A549 (cell line): ENCODE results near the gene C5AR1. TPM values are rescaled to one million over a fixed set of nuclear protein-coding genes. Genes with fewer than 3 reads are reported as not detected.
"Not testable (repeated sequence)": the region's sequence is repeated elsewhere in the genome, so short reads cannot be mapped to it uniquely, and the experiment has no call there.

ENCODE experiments used
- ATAC-seq, 2 experiments: fragments of 200-7000 bp in 1 of 2; fragments of >200 bp in 1 of 2; cut with Nextera tagmentation in 1 of 2; cut with Tn5 transposase in 1 of 2; 3 replicates each; pipeline versions ENCODE4 v1.8.0 to v1.9.1; 2018 to 2020; ENCODE audit warnings: mild to moderate bottlenecking in 1 of 2, moderate library complexity in 1 of 2
- CTCF ChIA-PET: fragments of 300-600 bp; sonication (Branson Sonifier 250); formaldehyde crosslinking; extraction: SDS; loops from one replicate; lab custom pipeline; 2021; ENCODE audit warnings: antibody characterized with exemption, inconsistent platforms; lab: Yijun Ruan, JAX
- POLR2A ChIA-PET: fragments of 350-600 bp; formaldehyde crosslinking; extraction: SDS; loops from one replicate; lab custom pipeline; 2021; ENCODE audit warnings: antibody characterized with exemption, inconsistent platforms; lab: Yijun Ruan, JAX
- DNase-seq, 2 experiments: peaks; one replicate each; pipeline versions ENCODE4 v3.0.0 to v3.0.0-alpha.2; 2011 to 2016; ENCODE audit warnings: low read depth in 1 of 2, low spot score in 1 of 2
- FAIRE-seq: peaks from 2 replicates; lab custom pipeline; 2011; peaks lifted over from hg19 to GRCh38; lab: Jason Lieb, UNC
- H3K27ac ChIP-seq, 2 experiments: fragments of >200 bp; sonication (Bioruptor Twin); formaldehyde crosslinking; 3 replicates each; pipeline ENCODE4 v1.5.1; 2016 to 2017
- H3K4me1 ChIP-seq: fragments of >200 bp; sonication (Bioruptor Twin); formaldehyde crosslinking; 3 replicates; pipeline ENCODE4 v1.6.1; 2016
- H3K4me2 ChIP-seq: fragments of >200 bp; sonication (Bioruptor Twin); formaldehyde crosslinking; 3 replicates; pipeline ENCODE4 v1.6.1; 2016
- H3K4me3 ChIP-seq: fragments of >200 bp; sonication (Bioruptor Twin); formaldehyde crosslinking; 3 replicates; pipeline ENCODE4 v1.5.1; 2016
- H3K9me3 ChIP-seq: fragments of >200 bp; sonication (Bioruptor Twin); formaldehyde crosslinking; 3 replicates; pipeline ENCODE4 v1.6.1; 2016
- BCL3 ChIP-seq: fragments of >200 bp; sonication (Bioruptor Twin); formaldehyde crosslinking; IDR thresholded peaks from 3 replicates; pipeline ENCODE4 v1.6.1; 2016
- BHLHE40 ChIP-seq: IDR thresholded peaks from 2 replicates; pipeline ENCODE4 v1.6.1; 2012; ENCODE audit warnings: low read depth, low read length, inconsistent platforms
- CBX8 ChIP-seq: fragments of 200-600 bp; sonication (generic); IDR thresholded peaks from 2 replicates; pipeline ENCODE4 v1.6.1; 2016
- CEBPB ChIP-seq, 2 experiments: fragments of >200 bp in 1 of 2; sonication (Bioruptor Twin) in 1 of 2; formaldehyde crosslinking in 1 of 2; IDR thresholded peaks; 2 replicates each; pipeline ENCODE4 v1.6.1; 2012 to 2016
- CHD2 ChIP-seq: fragments of 150-350 bp; IDR thresholded peaks from 2 replicates; pipeline ENCODE4 v1.6.1; 2014; ENCODE audit warnings: low read length; ENCODE audit not compliant: partially characterized antibody
- EP300 ChIP-seq, 2 experiments: fragments of >200 bp; sonication (Bioruptor Twin); formaldehyde crosslinking; IDR thresholded peaks; 2 replicates in 1 of 2; 3 replicates in 1 of 2; pipeline ENCODE4 v1.6.1; 2016 to 2017
- FOSL2 ChIP-seq, 2 experiments: fragments of 450-650 bp in 1 of 2; fragments of >200 bp in 1 of 2; sonication (Bioruptor Twin) in 1 of 2; formaldehyde crosslinking; IDR thresholded peaks; 2 replicates each; pipeline versions ENCODE4 v1.5.0 to v1.6.1; 2016 to 2020; ENCODE audit warnings: mild to moderate bottlenecking in 1 of 2, moderate library complexity in 1 of 2
- FOXS1 ChIP-seq: fragments of 250-450 bp; sonication (Bioruptor Pico); IDR thresholded peaks from 2 replicates; pipeline ENCODE4 v1.5.0; 2020; ENCODE audit warnings: mild to moderate bottlenecking, moderate library complexity
- GATA3 ChIP-seq: IDR thresholded peaks from 2 replicates; pipeline ENCODE4 v1.6.1; 2012; ENCODE audit warnings: borderline replicate concordance
- HES2 ChIP-seq: fragments of >200 bp; sonication (Bioruptor Twin); formaldehyde crosslinking; IDR thresholded peaks from 2 replicates; pipeline ENCODE4 v1.6.1; 2016
- HOXA7 ChIP-seq: fragments of 250-450 bp; sonication (Bioruptor Pico); IDR thresholded peaks from 2 replicates; pipeline ENCODE4 v1.5.0; 2020; ENCODE audit warnings: mild to moderate bottlenecking, moderate library complexity
- JUN ChIP-seq, 2 experiments: fragments of >200 bp; sonication (Bioruptor Twin); formaldehyde crosslinking; IDR thresholded peaks; 2 replicates in 1 of 2; 3 replicates in 1 of 2; pipeline ENCODE4 v1.6.1; 2016 to 2017
- KDM5A ChIP-seq: fragments of 200-600 bp; sonication (generic); IDR thresholded peaks from 2 replicates; pipeline ENCODE4 v1.6.1; 2016; ENCODE audit warnings: antibody characterized with exemption, mild to moderate bottlenecking
- MAFK ChIP-seq: fragments of 450-650 bp; IDR thresholded peaks from 2 replicates; pipeline ENCODE4 v1.6.1; 2014; ENCODE audit not compliant: partially characterized antibody
- NFE2L2 ChIP-seq: fragments of 150-350 bp; conservative IDR thresholded peaks from 2 replicates; pipeline ENCODE4 v1.6.1; 2014; ENCODE audit warnings: low read length
- NPAS2 ChIP-seq: fragments of 250-450 bp; sonication (Bioruptor Pico); IDR thresholded peaks from 2 replicates; pipeline ENCODE4 v1.8.0; 2022; ENCODE audit warnings: mild to moderate bottlenecking, moderate library complexity, borderline replicate concordance
- NR3C1 ChIP-seq: fragments of >200 bp; sonication (Bioruptor Twin); formaldehyde crosslinking; IDR thresholded peaks from 3 replicates; pipeline ENCODE4 v1.6.1; 2017
- PBX3 ChIP-seq: IDR thresholded peaks from 2 replicates; pipeline ENCODE4 v1.6.1; 2012
- PHF8 ChIP-seq: fragments of 200-600 bp; sonication (generic); IDR thresholded peaks from 2 replicates; pipeline ENCODE4 v1.6.1; 2016; ENCODE audit warnings: low read depth, mild to moderate bottlenecking, antibody characterized with exemption, moderate library complexity, borderline replicate concordance
- ZFP36 ChIP-seq: fragments of 450-650 bp; IDR thresholded peaks from 2 replicates; pipeline ENCODE4 v1.6.1; 2014; ENCODE audit warnings: borderline replicate concordance; ENCODE audit not compliant: partially characterized antibody
- WGBS: methylation state at CpG from one replicate; pipeline ENCODE4 v1.1.6; 2017; ENCODE audit errors: missing lambda C conversion rate; 5-methylcytosine and 5-hydroxymethylcytosine counted together
- polyA plus RNA-seq, 4 experiments: library from polyadenylated mRNA; depleted of rRNA in 3 of 4; stranded (reverse); fragments of >200 nt; fragmentation: RNase III in 1 of 4; extraction: RNeasy Plus Mini Kit Qiagen cat#74134 plus additional on column Dnase treatment in 1 of 4; gene quantifications; 2 replicates in 3 of 4; 3 replicates in 1 of 4; pipeline ENCODE4 v1.2.3, GENCODE V29; 2011 to 2017

Gene C5AR1
- polyA plus RNA-seq, 2 of the 4 experiments (the other 2 are of a cell fraction): 1.6 to 3.4 TPM

GRCh38 chr19:47331931-47332547 is 22.4 kb downstream of the C5AR1 start, which contains the start of gene C5AR2:
Gene C5AR2 (plus strand): TSS chr19:47332175. CDS start chr19:47340800, 8,625 bp downstream.
- ChIA-PET POLR2A (no interaction called here), CTCF (interaction anchor here (0.7 to 9.0 kb wide), 6 partner anchors 9 to 60 kb away, joined by 3 to 72 read pairs (median 6); partner anchors contain the start of gene DHX34)
- H3K27ac ChIP-seq: peak within 1 kb of the TSS; percentile 52 to 54; a peak in 5 of 6 replicates
- no peak for TF ChIP-seq CHD2
- TF ChIP-seq NFE2L2: no peak
- no peak for TF ChIP-seq PHF8
- no peak for TF ChIP-seq HOXA7
- no peak for TF ChIP-seq PBX3
- TF ChIP-seq NPAS2 (CRISPR knock-in tag): no peak
- TF ChIP-seq KDM5A: no peak
- no peak for TF ChIP-seq JUN (IDR thresholded peaks at IDR 0.05)
- no peak for TF ChIP-seq FOSL2 (IDR thresholded peaks at IDR 0.05)
- TF ChIP-seq FOSL2 (CRISPR knock-in tag; IDR thresholded peaks at IDR 0.05): no peak
- TF ChIP-seq MAFK: no peak
- TF ChIP-seq BCL3: no peak
- TF ChIP-seq EP300 (IDR thresholded peaks at IDR 0.05): no peak
- TF ChIP-seq ZFP36: no peak
- TF ChIP-seq FOXS1 (CRISPR knock-in tag): no peak
- no peak within 1 kb of the TSS for H3K4me3 ChIP-seq
- no peak for FAIRE-seq
- 35% methylated on average over 18 of the region's 18 CpGs for whole genome bisulfite sequencing
- DNase-seq: peak; percentile 46 to 53
- H3K4me1 ChIP-seq: peaks cover 33% of the 10 kb centered on the region
- ATAC-seq: peak; percentile 75 to 76; a peak in 4 of 6 replicates
- no peaks in the 10 kb centered on the region for H3K9me3 ChIP-seq
- peak within 1 kb of the TSS; percentile 56 for H3K4me2 ChIP-seq

GRCh38 chr19:47336765-47337718 is 27.4 kb downstream of the C5AR1 start:
- Histone ChIP-seq H3K27ac (peak overlapping the region in 1 of 2 experiments; percentile 54; a peak in 3 of 6 replicates), H3K4me1 (peaks cover 22% of the 10 kb centered on the region)
- peak; percentile 13 to 36; a peak in 3 of 6 replicates for ATAC-seq
- H3K4me3 ChIP-seq, FAIRE-seq, H3K9me3 ChIP-seq, H3K4me2 ChIP-seq, POLR2A ChIA-PET: not testable (repeated sequence)
- peak in 1 of 2 experiments; percentile 32 for DNase-seq
- WGBS: 86% methylated on average over 18 of the region's 18 CpGs
- CTCF ChIA-PET: interaction anchor here (0.6 to 4.6 kb wide), 7 partner anchors 9 to 55 kb away, joined by 3 to 43 read pairs (median 3); partner anchors contain the start of gene DHX34
- peak in 1 of 2 experiments; percentile 20; a peak in 1 of 4 replicates for TF ChIP-seq CEBPB (IDR thresholded peaks at IDR 0.05)

- WGBS: 68% methylated on average over 10 of the region's 10 CpGs
- FAIRE-seq: no peak
- H3K4me1 ChIP-seq: peaks cover 18% of the 10 kb centered on the region; the same call in 2 of the 3 replicates
- TF ChIP-seq CBX8: no peak
- no peak for TF ChIP-seq GATA3
- no peak for TF ChIP-seq HOXA7
- TF ChIP-seq BHLHE40: no peak
- TF ChIP-seq HES2: no peak
- no peak for TF ChIP-seq NPAS2 (CRISPR knock-in tag)
- TF ChIP-seq NR3C1: no peak
- TF ChIP-seq, all 56 proteins: peak for 0
- DNase-seq (no peak), ATAC-seq (no peak)
- Histone ChIP-seq H3K27ac (no peak overlapping the region), H3K9me3 (no peaks in the 10 kb centered on the region), H3K4me3 (no peak overlapping the region), H3K4me2 (no peak overlapping the region)
- POLR2A ChIA-PET: no interaction called here
- CTCF ChIA-PET: interaction anchor here (0.6 to 4.6 kb wide), 4 partner anchors 9 to 44 kb away, joined by 3 to 43 read pairs (median 7); partner anchors contain the start of gene DHX34
These were observed 29.7 kb downstream of the C5AR1 start for GRCh38 chr19:47339196-47339880.
